ENCODE results near the gene GFPT2.

DNA sequence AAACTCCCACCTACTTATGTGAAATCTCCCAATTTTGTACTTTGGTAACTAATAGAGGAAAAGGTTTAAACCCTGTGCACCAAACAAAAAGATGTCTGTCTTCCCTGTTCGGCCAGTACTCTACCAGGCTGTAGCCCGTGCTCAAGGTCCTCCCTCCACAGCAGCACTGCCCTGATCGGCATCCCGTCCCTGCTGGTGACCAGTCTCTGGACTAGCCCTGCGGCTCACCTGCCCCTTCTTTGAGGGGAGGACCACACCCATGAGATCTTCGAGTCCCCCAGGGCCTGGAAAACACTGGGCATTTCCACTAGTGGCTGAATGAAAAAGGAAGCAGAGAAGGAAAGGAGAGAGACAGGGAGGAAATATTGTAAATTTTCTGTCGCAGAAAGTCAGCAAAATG, 2.8 kb downstream of the GFPT2 start:
- TF ChIP-seq ZNF699 (CRISPR knock-in tag; IDR thresholded peaks at IDR 0.05; ENCODE audit: insufficient replicate concordance) = no peak
- no peak for TF ChIP-seq PPARD (CRISPR knock-in tag; IDR thresholded peaks at IDR 0.05)
- TF ChIP-seq ZFX (CRISPR knock-in tag; IDR thresholded peaks at IDR 0.05) = no peak
- no peak for TF ChIP-seq CTCF (IDR thresholded peaks at IDR 0.05 in 2 of 3, conservative IDR thresholded peaks at IDR 0.05 in 1 of 3; ENCODE audit: insufficient read depth in 2 of 3, low read depth in 1 of 3, low read length in 3 of 3)

All from K562 (cell line).